Endothelial cell of umbilical vein (primary cell): ENCODE measurements around the gene HDAC4.

ENCODE experiments used
- EZH2 ChIP-seq: IDR thresholded peaks from 2 replicates; pipeline ENCODE4 v1.6.1; 2012; ENCODE audit warnings: borderline replicate concordance, low read depth, mild to moderate bottlenecking, moderate library complexity, low read length, inconsistent platforms; ENCODE audit not compliant: severe bottlenecking
- JUN ChIP-seq: IDR thresholded peaks from 2 replicates; pipeline ENCODE4 v1.6.1; 2011; ENCODE audit warnings: borderline replicate concordance, low read depth; ENCODE audit not compliant: insufficient read length, insufficient read depth
- MYC ChIP-seq: IDR thresholded peaks from one replicate; pipeline ENCODE4 v1.6.1; 2011; ENCODE audit warnings: mild to moderate bottlenecking, low read depth, low read length
- POLR2A ChIP-seq: IDR thresholded peaks from 2 replicates; pipeline ENCODE4 v1.6.1; 2012; ENCODE audit warnings: low read depth, mild to moderate bottlenecking, control low read depth, low read length
- POLR2AphosphoS5 ChIP-seq: IDR thresholded peaks from 2 replicates; pipeline ENCODE4 v1.6.1; 2012; ENCODE audit warnings: low read depth, mild to moderate bottlenecking, control low read depth, low read length, moderate library complexity; ENCODE audit not compliant: insufficient read depth
- TF ChIP-seq, protein P1 (sequence below), 2 donors: IDR thresholded peaks; 1 replicate in 1 of 2; 2 replicates in 1 of 2; pipeline ENCODE4 v1.5.1; 2011; ENCODE audit warnings: low read length in 2 of 2, mild to moderate bottlenecking in 2 of 2, moderate library complexity in 2 of 2, control low read depth in 1 of 2, inconsistent platforms in 1 of 2, low read depth in 1 of 2; ENCODE audit not compliant: insufficient read depth in 1 of 2; ENCODE audit errors: extremely low read depth in 1 of 2
- TF ChIP-seq, protein P2 (sequence below): IDR thresholded peaks from 2 replicates; pipeline ENCODE4 v1.6.1; 2011; ENCODE audit not compliant: insufficient read depth, insufficient read length

GRCh38 chr2:239220341-239220740, 180.5 kb downstream of the HDAC4 start:
- TF ChIP-seq, protein P1, sequence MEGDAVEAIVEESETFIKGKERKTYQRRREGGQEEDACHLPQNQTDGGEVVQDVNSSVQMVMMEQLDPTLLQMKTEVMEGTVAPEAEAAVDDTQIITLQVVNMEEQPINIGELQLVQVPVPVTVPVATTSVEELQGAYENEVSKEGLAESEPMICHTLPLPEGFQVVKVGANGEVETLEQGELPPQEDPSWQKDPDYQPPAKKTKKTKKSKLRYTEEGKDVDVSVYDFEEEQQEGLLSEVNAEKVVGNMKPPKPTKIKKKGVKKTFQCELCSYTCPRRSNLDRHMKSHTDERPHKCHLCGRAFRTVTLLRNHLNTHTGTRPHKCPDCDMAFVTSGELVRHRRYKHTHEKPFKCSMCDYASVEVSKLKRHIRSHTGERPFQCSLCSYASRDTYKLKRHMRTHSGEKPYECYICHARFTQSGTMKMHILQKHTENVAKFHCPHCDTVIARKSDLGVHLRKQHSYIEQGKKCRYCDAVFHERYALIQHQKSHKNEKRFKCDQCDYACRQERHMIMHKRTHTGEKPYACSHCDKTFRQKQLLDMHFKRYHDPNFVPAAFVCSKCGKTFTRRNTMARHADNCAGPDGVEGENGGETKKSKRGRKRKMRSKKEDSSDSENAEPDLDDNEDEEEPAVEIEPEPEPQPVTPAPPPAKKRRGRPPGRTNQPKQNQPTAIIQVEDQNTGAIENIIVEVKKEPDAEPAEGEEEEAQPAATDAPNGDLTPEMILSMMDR (IDR thresholded peaks at IDR 0.05; ENCODE audit: extremely low read depth in 1 of 2, insufficient read depth in 1 of 2, low read depth in 1 of 2, low read length in 2 of 2) = no peak
- TF ChIP-seq POLR2A (no peak), POLR2AphosphoS5 (no peak), MYC (no peak), JUN (no peak), EZH2 (no peak)
- TF ChIP-seq, protein P2, sequence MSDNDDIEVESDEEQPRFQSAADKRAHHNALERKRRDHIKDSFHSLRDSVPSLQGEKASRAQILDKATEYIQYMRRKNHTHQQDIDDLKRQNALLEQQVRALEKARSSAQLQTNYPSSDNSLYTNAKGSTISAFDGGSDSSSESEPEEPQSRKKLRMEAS = no peak
